Peyer's patch (tissue), 4 donors: ENCODE measurements around the gene FBN3.

ENCODE experiments used
- CTCF ChIP-seq, 6 experiments: fragments of 450-650 bp in 4 of 6; fragments of 200-600 bp in 2 of 6; sonication (generic) in 1 of 6; IDR thresholded peaks; one replicate each; pipeline ENCODE4 v1.5.1; 2017 to 2019; ENCODE audit warnings: antibody characterized with exemption in 6 of 6, mild to moderate bottlenecking in 3 of 6, moderate library complexity in 1 of 6
- POLR2A ChIP-seq, 2 donors: fragments of 450-650 bp; IDR thresholded peaks; one replicate each; pipeline ENCODE4 v1.5.1; 2017; ENCODE audit warnings: antibody characterized with exemption in 2 of 2, mild to moderate bottlenecking in 2 of 2, moderate library complexity in 2 of 2

DNA sequence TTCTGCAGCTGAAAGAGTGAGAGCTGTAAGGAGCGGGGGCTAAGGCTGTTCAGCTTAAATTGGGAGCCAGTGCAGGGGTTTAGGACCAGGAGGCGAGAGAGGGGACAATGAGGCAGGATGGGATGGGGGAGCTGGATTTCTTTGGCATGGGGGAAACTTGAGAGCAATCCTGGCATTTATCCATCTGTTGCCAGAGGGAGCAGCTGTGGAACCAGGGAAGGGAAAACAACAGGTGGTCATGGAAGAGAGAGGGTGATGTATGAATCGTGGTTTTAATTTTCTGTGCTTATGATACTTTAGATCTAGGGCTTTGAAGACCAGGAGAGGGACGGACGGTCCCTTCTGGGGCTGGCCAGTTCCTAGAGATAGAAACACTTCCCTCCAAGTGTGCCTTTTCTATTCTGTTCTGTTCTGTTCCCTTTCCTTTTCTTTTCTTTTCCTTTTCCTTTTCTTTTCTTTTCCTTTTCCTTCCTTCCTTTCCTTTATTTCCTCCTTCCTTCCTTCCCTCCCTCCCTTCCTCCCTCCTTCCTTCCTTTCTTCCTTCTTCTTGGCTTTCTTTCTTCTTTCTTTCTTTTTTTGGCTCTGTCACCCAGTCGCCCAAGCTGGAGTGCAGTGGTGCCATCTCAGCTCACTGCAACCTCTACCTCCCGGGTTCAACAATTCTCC lies 112.8 kb downstream of the FBN3 start:
- TF ChIP-seq CTCF (IDR thresholded peaks at IDR 0.05) (no peak), POLR2A (IDR thresholded peaks at IDR 0.05) (no peak)
